ENCODE data around the gene NOS1AP.

NOS1AP gene

DNA sequence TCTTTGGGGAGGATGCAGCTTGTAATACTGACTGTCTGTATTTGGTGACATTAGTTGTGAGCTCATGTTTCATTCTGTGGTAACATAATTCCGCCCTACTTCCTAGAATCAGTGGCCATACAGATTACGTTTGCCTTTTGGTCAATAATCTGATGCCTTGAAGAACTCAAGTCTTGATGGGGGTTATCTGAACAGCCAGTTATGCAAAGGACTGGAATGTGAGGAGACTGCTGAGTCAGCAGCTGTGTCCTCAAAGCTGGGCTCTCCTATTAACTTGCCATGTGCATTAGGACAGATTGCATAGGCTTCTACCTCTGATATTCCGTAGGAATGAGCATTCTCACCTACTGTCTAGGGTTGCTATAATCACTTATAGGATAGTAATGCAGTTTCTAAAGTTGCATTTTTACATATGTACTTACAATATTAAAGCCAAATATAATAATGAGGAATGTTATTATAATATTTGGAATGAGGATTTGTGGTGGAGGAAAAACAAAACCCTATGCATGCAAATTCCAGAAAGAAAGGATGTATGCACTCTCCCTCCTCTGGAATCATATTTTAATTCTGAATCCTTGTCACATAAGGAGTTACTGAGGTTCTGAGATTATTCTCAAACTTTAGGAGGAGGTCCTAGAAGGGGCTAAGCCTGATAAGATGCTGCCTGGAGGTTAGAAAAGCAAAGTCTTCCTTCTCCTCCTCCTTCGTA, 116.0 kb downstream of the NOS1AP start:
- Mint-ChIP-seq H3K36me3 (no peaks in the 10 kb centered on the region), H3K4me1 (no peaks in the 10 kb centered on the region), H3K27me3 (no peaks in the 10 kb centered on the region), H3K9me3 (peaks cover 2 to 4% of the 10 kb centered on the region in 2 donors), H3K4me3 (no peak overlapping the region), H3K27ac (no peak overlapping the region)
- no peak for ATAC-seq (replicated peaks)
- DNase-seq: no peak

GRCh38 chr1:162186026-162186374, 116.5 kb downstream of the NOS1AP start:
- peaks cover 0 to under 1% of the 10 kb centered on the region in 2 donors for H3K27me3 Mint-ChIP-seq
- H3K4me3 Mint-ChIP-seq: no peak overlapping the region
- DNase-seq: no peak
- no peaks in the 10 kb centered on the region for H3K4me1 Mint-ChIP-seq
- no peaks in the 10 kb centered on the region for H3K36me3 Mint-ChIP-seq
- H3K27ac Mint-ChIP-seq: no peak overlapping the region
- ATAC-seq (replicated peaks): no peak
- peaks cover 2 to 4% of the 10 kb centered on the region in 2 donors for H3K9me3 Mint-ChIP-seq

- H3K4me1 Mint-ChIP-seq: no peaks in the 10 kb centered on the region
- DNase-seq: no peak
- no peaks in the 10 kb centered on the region for H3K36me3 Mint-ChIP-seq
- H3K9me3 Mint-ChIP-seq: peaks cover 2 to 4% of the 10 kb centered on the region in 2 donors
- no peak for ATAC-seq (replicated peaks)
- H3K27ac Mint-ChIP-seq: no peak overlapping the region
- H3K27me3 Mint-ChIP-seq: peaks cover 0 to 5% of the 10 kb centered on the region in 2 donors
- no peak overlapping the region for H3K4me3 Mint-ChIP-seq
Measured at GRCh38 chr1:162186406-162186805, 116.9 kb downstream of the NOS1AP start.

DNA sequence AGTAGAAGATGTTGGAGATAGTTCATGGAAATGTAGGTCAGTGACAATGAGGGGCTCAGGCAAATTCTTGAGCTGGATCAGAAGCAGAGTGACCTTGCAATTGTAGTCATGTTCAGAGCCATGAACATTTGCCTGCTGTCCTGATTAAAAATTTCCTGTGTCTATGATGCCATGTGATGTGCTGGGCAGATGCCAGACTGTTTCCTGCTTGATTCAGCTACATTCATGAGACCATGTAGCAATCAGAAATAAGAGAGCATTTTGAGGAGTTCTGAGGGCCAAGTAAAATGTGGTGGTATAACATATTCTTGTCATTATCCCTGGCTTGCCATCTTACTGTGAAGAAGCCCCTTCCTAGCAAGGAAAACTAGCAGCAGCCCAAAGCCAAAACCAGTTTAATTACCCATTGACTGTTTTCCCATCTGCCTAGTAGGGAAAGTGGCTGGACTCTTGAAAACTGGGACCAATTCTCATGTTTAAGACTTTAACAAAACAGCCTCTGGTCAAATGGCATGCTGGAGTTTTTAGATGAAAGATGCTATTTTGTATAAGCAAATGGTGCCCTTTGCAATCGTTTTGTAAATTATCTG, 118.3 kb downstream of the NOS1AP start:
- Mint-ChIP-seq H3K36me3 (no peaks in the 10 kb centered on the region), H3K27me3 (peaks cover 0 to 5% of the 10 kb centered on the region in 2 donors), H3K27ac (no peak overlapping the region), H3K4me3 (no peak overlapping the region), H3K4me1 (no peaks in the 10 kb centered on the region), H3K9me3 (peaks cover 2 to 4% of the 10 kb centered on the region in 2 donors)
- ATAC-seq (replicated peaks) (no peak), DNase-seq (no peak)

DNA sequence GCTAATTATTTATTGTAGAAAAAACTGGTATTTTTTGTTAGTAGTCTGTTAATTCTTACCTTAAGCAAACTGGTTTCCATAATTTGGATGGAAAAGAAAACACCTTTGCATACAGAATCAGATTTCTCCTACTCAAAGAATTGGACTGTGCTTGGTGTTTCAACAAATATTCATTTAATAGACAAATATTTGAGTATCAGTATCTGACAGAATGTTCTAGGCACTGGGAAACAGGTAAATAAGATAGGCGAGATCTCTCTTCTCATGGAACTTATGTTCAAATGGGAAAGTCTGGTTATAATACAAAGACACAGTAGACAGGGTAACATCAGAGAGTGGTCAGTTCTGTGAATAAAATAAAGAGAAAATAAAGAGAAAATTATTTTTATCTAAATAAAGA, 119.9 kb downstream of the NOS1AP start:
- DNase-seq (no peak), ATAC-seq (replicated peaks) (no peak)
- Mint-ChIP-seq H3K4me1 (no peaks in the 10 kb centered on the region), H3K9me3 (peaks cover 2 to 4% of the 10 kb centered on the region in 2 donors), H3K27ac (no peak overlapping the region), H3K4me3 (no peak overlapping the region), H3K27me3 (peaks cover 0 to 5% of the 10 kb centered on the region in 2 donors), H3K36me3 (no peaks in the 10 kb centered on the region)

- no peaks in the 10 kb centered on the region for H3K36me3 Mint-ChIP-seq
- no peaks in the 10 kb centered on the region for H3K9me3 Mint-ChIP-seq
- no peak overlapping the region for H3K27ac Mint-ChIP-seq
- no peak overlapping the region for H3K4me3 Mint-ChIP-seq
- no peak for ATAC-seq (replicated peaks)
- H3K4me1 Mint-ChIP-seq: no peaks in the 10 kb centered on the region
- DNase-seq: no peak
- H3K27me3 Mint-ChIP-seq: peaks cover 11 to 14% of the 10 kb centered on the region in 2 donors
Measured at GRCh38 chr1:162191396-162192305, 122.2 kb downstream of the NOS1AP start.

DNA sequence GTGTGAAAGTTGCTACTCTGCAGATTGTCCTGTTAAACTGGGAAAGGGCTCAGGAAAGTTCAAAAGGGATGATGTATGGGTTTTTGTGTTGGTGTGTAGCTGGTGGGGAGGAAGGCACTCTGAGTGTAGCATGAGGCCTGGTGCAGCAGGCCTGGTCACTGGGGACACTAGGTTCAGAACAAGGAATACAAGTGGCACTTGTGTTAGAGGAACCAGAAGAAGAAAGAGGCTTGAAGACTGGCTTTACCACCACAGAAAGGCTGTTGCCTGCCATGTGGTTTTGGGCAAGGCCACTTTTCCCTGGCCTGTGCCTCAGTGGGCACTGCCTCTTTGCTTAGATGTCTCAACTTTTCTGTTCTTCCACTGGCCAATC, 122.8 kb downstream of the NOS1AP start:
- no peak overlapping the region for H3K27ac Mint-ChIP-seq
- no peak for ATAC-seq (replicated peaks)
- H3K9me3 Mint-ChIP-seq: no peaks in the 10 kb centered on the region
- no peaks in the 10 kb centered on the region for H3K36me3 Mint-ChIP-seq
- no peak for DNase-seq
- no peaks in the 10 kb centered on the region for H3K4me1 Mint-ChIP-seq
- H3K27me3 Mint-ChIP-seq: peaks cover 11 to 14% of the 10 kb centered on the region in 2 donors
- H3K4me3 Mint-ChIP-seq: no peak overlapping the region

DNA sequence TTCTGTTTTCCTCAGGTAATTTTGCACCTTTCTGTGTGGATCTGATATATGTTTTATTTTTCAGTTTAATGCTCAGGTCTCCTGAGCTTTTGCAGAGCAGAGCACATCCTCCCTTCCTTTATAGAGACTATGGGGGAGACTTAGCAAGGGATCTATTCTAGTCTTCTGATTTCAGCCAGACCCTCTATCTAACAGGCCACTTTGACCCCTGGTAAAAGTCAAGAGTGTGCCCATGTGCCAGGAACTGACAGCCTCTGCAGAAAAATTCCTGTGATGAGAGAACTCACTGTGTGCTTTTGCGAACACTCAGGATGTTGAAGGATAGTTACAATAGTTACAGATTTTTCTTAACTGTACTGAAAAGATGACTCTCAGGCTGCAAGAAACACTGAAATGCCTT, 123.3 kb downstream of the NOS1AP start:
- Mint-ChIP-seq H3K4me1 (no peaks in the 10 kb centered on the region), H3K27ac (no peak overlapping the region), H3K36me3 (no peaks in the 10 kb centered on the region), H3K27me3 (peaks cover 11 to 14% of the 10 kb centered on the region in 2 donors), H3K4me3 (no peak overlapping the region), H3K9me3 (no peaks in the 10 kb centered on the region)
- DNase-seq (no peak), ATAC-seq (replicated peaks) (no peak)

- Mint-ChIP-seq H3K4me1 (no peaks in the 10 kb centered on the region), H3K9me3 (no peaks in the 10 kb centered on the region), H3K36me3 (no peaks in the 10 kb centered on the region), H3K27me3 (peaks cover 11 to 14% of the 10 kb centered on the region in 2 donors), H3K27ac (no peak overlapping the region), H3K4me3 (no peak overlapping the region)
- ATAC-seq (replicated peaks): no peak
- no peak for DNase-seq
Measured at GRCh38 chr1:162193221-162193620, 123.7 kb downstream of the NOS1AP start.

GRCh38 chr1:162193815-162194214, 124.3 kb downstream of the NOS1AP start:
- no peaks in the 10 kb centered on the region for H3K4me1 Mint-ChIP-seq
- H3K4me3 Mint-ChIP-seq: no peak overlapping the region
- H3K9me3 Mint-ChIP-seq: no peaks in the 10 kb centered on the region
- no peak for ATAC-seq (replicated peaks)
- DNase-seq: no peak
- H3K36me3 Mint-ChIP-seq: no peaks in the 10 kb centered on the region
- H3K27me3 Mint-ChIP-seq: peaks cover 11 to 14% of the 10 kb centered on the region in 2 donors
- H3K27ac Mint-ChIP-seq: no peak overlapping the region

DNA sequence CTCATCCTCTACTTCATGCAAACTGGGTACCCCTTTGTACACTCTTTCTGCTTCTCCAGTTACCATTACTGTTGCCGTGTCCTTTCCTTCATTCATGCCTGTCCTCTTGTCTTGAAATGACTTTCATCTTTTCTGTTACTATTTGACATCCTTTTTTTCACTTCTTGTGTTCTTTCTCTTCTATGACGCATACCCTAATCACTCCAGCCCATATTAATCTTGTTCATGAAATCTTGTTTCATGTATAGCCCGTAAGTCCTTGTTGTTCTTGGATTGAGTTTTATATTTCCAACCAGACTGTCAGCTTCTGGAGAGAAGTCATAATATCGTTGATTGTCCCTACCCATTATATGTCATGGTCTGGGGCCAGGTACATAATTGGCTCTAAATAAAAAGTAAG, 126.1 kb downstream of the NOS1AP start:
- H3K4me3 Mint-ChIP-seq: no peak overlapping the region
- no peaks in the 10 kb centered on the region for H3K36me3 Mint-ChIP-seq
- no peaks in the 10 kb centered on the region for H3K4me1 Mint-ChIP-seq
- DNase-seq: no peak
- no peaks in the 10 kb centered on the region for H3K9me3 Mint-ChIP-seq
- peaks cover 11 to 14% of the 10 kb centered on the region in 2 donors for H3K27me3 Mint-ChIP-seq
- no peak overlapping the region for H3K27ac Mint-ChIP-seq
- ATAC-seq (replicated peaks): no peak

- Mint-ChIP-seq H3K4me1 (no peaks in the 10 kb centered on the region), H3K27ac (no peak overlapping the region), H3K27me3 (peaks cover 11 to 14% of the 10 kb centered on the region in 2 donors), H3K9me3 (no peaks in the 10 kb centered on the region), H3K36me3 (no peaks in the 10 kb centered on the region), H3K4me3 (no peak overlapping the region)
- ATAC-seq (replicated peaks) (no peak), DNase-seq (no peak)
Measured at GRCh38 chr1:162196387-162196786, 126.9 kb downstream of the NOS1AP start.

DNA sequence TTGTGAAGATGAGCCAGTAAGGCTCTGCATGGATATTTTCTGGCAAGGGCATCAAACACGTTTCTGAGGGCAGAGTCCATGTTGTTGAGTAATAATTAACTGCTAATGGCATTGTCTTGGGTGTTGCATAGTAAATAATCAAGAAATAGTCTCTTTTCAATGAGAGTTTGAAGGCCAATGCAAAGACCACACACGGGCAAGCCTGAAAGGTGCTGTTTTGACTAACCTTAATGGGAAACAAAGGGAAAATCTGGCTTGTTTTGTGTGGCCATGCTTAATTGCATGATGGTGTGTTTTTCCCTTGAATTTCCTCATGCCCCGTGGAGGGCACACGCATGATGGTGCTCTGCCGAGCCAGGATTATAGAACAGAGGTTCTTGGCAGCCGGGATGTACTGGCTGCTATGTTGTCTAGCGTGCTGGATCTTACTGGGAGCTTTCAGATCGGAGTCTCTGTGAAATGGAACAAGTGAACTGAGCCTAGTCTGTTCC, 127.6 kb downstream of the NOS1AP start:
- no peak for ATAC-seq (replicated peaks)
- no peaks in the 10 kb centered on the region for H3K4me1 Mint-ChIP-seq
- no peak overlapping the region for H3K27ac Mint-ChIP-seq
- no peak for DNase-seq
- H3K36me3 Mint-ChIP-seq: no peaks in the 10 kb centered on the region
- H3K9me3 Mint-ChIP-seq: peaks cover 3% of the 10 kb centered on the region in 2 donors
- peaks cover 16 to 17% of the 10 kb centered on the region in 2 donors for H3K27me3 Mint-ChIP-seq
- H3K4me3 Mint-ChIP-seq: no peak overlapping the region

DNA sequence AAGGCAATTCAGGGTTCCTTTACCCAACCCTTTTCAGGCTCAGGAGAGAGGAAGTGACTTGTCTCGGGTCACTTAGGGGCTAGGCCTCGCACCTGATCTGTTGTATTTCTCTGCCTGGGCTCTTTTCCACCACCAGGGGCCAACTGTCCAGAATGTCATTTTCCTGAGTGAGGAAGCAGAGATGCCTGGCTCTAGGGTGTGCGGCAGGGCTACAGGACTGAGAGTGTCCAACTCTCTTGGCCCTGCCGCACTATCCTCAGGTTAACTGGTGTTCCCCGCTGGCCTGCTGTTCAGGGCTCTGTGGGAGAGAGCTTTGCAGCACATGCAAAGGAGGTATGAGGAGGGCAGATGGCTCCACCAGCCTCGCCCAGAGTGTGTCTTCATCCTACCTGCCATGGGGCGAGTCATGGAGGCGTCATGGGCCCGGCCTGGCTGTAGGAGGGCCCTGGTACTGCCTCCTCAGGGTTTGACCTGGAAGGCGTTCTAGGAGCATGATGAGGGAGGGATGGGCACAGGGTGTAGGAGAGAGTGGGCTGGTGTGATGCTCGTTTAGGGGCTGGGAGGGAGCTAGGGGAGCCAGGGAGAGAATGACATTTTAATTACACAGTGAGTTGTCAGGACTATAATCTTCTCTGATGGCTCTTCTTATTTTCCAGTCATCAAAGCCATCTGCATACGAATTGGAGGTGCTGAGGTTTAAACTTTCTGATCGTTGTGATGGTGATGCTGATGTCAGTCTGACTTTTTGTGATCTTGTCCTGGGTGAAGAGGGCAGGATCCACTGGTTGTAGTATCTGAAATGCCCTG, 128.3 kb downstream of the NOS1AP start:
- Mint-ChIP-seq H3K36me3 (no peaks in the 10 kb centered on the region), H3K4me3 (no peak overlapping the region), H3K9me3 (peaks cover 3% of the 10 kb centered on the region in 2 donors), H3K27me3 (peaks cover 16 to 19% of the 10 kb centered on the region in 2 donors), H3K27ac (no peak overlapping the region), H3K4me1 (no peaks in the 10 kb centered on the region)
- ATAC-seq (replicated peaks) (peak in 1 of 2 donors; percentile 14), DNase-seq (no peak)
